HepG2 (cell line): ENCODE results near the gene VWA3A. TPM values are rescaled to one million over a fixed set of nuclear protein-coding genes. Genes with fewer than 3 reads are reported as not detected.

Experiments
- ADNP ChIP-seq: sonication (generic); formaldehyde crosslinking; IDR thresholded peaks from 2 replicates; pipeline ENCODE4 v1.4.0; 2020; ENCODE audit warnings: missing genetic modification reagents
- CENPX ChIP-seq: sonication (generic); formaldehyde crosslinking; IDR thresholded peaks from 2 replicates; pipeline ENCODE4 v1.9.0; 2021; ENCODE audit warnings: mild to moderate bottlenecking, missing genetic modification reagents, moderate library complexity
- ERF ChIP-seq: IDR thresholded peaks from 2 replicates; pipeline ENCODE4 v1.6.1; 2018; ENCODE audit warnings: missing biosample characterization, missing genetic modification reagents
- FOXA1 ChIP-seq, 2 experiments: fragments of 450-650 bp in 1 of 2; sonication (generic) in 1 of 2; formaldehyde crosslinking in 1 of 2; IDR thresholded peaks; 2 replicates each; pipeline versions ENCODE4 v1.4.0 to v1.6.1; 2016 to 2020; ENCODE audit warnings: missing genetic modification reagents in 1 of 2
- FOXP1 ChIP-seq, 2 experiments: fragments of 450-650 bp in 1 of 2; IDR thresholded peaks; 2 replicates each; pipeline ENCODE4 v1.6.1; 2017 to 2018; ENCODE audit warnings: antibody characterized with exemption in 1 of 2
- GABPB1 ChIP-seq: IDR thresholded peaks from 2 replicates; pipeline ENCODE4 v1.6.1; 2016; ENCODE audit warnings: mild to moderate bottlenecking, missing genetic modification reagents, moderate library complexity, missing compliant biosample characterization
- MYNN ChIP-seq: sonication (generic); formaldehyde crosslinking; IDR thresholded peaks from 2 replicates; pipeline ENCODE4 v1.4.0; 2020; ENCODE audit warnings: mild to moderate bottlenecking, low read depth, missing genetic modification reagents
- NR2F1 ChIP-seq, 2 experiments: fragments of 450-650 bp in 1 of 2; formaldehyde crosslinking in 1 of 2; IDR thresholded peaks; 2 replicates each; pipeline versions ENCODE4 v1.5.0 to v1.6.1; 2016 to 2020; ENCODE audit warnings: mild to moderate bottlenecking in 1 of 2, missing compliant biosample characterization in 1 of 2, missing genetic modification reagents in 1 of 2, moderate library complexity in 1 of 2
- SAP130 ChIP-seq: IDR thresholded peaks from 2 replicates; pipeline ENCODE4 v1.6.1; 2016; ENCODE audit warnings: low read depth
- SNAPC2 ChIP-seq: sonication (generic); formaldehyde crosslinking; IDR thresholded peaks from 2 replicates; pipeline ENCODE4 v1.8.1; 2022; ENCODE audit warnings: mild to moderate bottlenecking, missing genetic modification reagents
- TAF15 ChIP-seq: fragments of 200-400 bp; formaldehyde crosslinking; IDR thresholded peaks from one replicate; pipeline ENCODE4 v1.6.1; 2018; ENCODE audit warnings: mild to moderate bottlenecking, low read depth, low read length; ENCODE audit not compliant: poor library complexity, severe bottlenecking
- ZBTB20 ChIP-seq: sonication (generic); formaldehyde crosslinking; IDR thresholded peaks from 2 replicates; pipeline ENCODE4 v1.8.1; 2023; ENCODE audit warnings: missing genetic modification reagents, low read depth, mild to moderate bottlenecking, borderline replicate concordance
- ZNF142 ChIP-seq: sonication (generic); formaldehyde crosslinking; IDR thresholded peaks from 2 replicates; pipeline ENCODE4 v1.4.0; 2020; ENCODE audit warnings: missing genetic modification reagents
- ZNF24 ChIP-seq: fragments of 450-650 bp; IDR thresholded peaks from 2 replicates; pipeline ENCODE4 v1.6.1; 2017; ENCODE audit warnings: antibody characterized with exemption, mild to moderate bottlenecking
- ZNF253 ChIP-seq: sonication (generic); formaldehyde crosslinking; IDR thresholded peaks from 2 replicates; pipeline ENCODE4 v1.8.0; 2022; ENCODE audit warnings: mild to moderate bottlenecking, missing genetic modification reagents, borderline replicate concordance
- ZNF431 ChIP-seq: sonication (generic); formaldehyde crosslinking; IDR thresholded peaks from 2 replicates; pipeline ENCODE4 v1.9.0; 2022; ENCODE audit warnings: missing genetic modification reagents, low read depth, mild to moderate bottlenecking, borderline replicate concordance
- ZNF629 ChIP-seq: sonication (generic); formaldehyde crosslinking; conservative IDR thresholded peaks from 2 replicates; pipeline ENCODE4 v1.5.0; 2020; ENCODE audit warnings: missing genetic modification reagents
- ZNF879 ChIP-seq: sonication (generic); formaldehyde crosslinking; IDR thresholded peaks from 2 replicates; pipeline ENCODE4 v1.8.1; 2023; ENCODE audit warnings: missing genetic modification reagents
- polyA plus RNA-seq, 8 experiments: library from polyadenylated mRNA; depleted of rRNA in 3 of 8; stranded (reverse) in 7 of 8; unstranded in 1 of 8; fragments of >200 nt; fragmentation: Illumina TruSeq in 4 of 8; extraction: Trizol in 4 of 8; gene quantifications; 2 replicates each; pipeline versions ENCODE4 v1.2.1 to v1.2.3, GENCODE V29; 2011 to 2016; ENCODE audit warnings: low read depth in 4 of 8, missing spikeins in 1 of 8, mixed read lengths in 1 of 8; ENCODE audit not compliant: insufficient read depth in 1 of 8
- total RNA-seq, 5 experiments: library from RNA; depleted of rRNA; stranded (reverse); fragments of >200 nt; fragmentation: Illumina TruSeq; extraction: Trizol; gene quantifications; 2 replicates each; pipeline ENCODE4 v1.2.3, GENCODE V29; 2016; ENCODE audit warnings: low read depth in 1 of 5
- TF ChIP-seq, protein P1 (sequence below): sonication (generic); formaldehyde crosslinking; IDR thresholded peaks from 2 replicates; pipeline ENCODE4 v1.4.0; 2020; ENCODE audit warnings: low read depth, mild to moderate bottlenecking, missing genetic modification reagents
- TF ChIP-seq, protein P2 (sequence below): sonication (generic); formaldehyde crosslinking; IDR thresholded peaks from 2 replicates; pipeline ENCODE4 v1.5.1; 2020; ENCODE audit warnings: missing genetic modification reagents, mild to moderate bottlenecking, borderline replicate concordance
- TF ChIP-seq, protein P3 (sequence below): sonication (generic); formaldehyde crosslinking; IDR thresholded peaks from 2 replicates; pipeline ENCODE4 v1.8.0; 2022; ENCODE audit warnings: mild to moderate bottlenecking, missing genetic modification reagents; ENCODE audit not compliant: insufficient replicate concordance

Gene VWA3A
- total and polyA plus RNA-seq, 2 of the 13 experiments (the other 11 are each of a cell fraction or from before 2014, with no cell fraction given), result 0.03 to 0.07 TPM

GRCh38 chr16:22116095-22116700 lies 23.9 kb downstream of the VWA3A start (continued):
- TF ChIP-seq ZNF24, result no peak
- TF ChIP-seq ZNF253 (CRISPR knock-in tag), result no peak
- TF ChIP-seq SAP130 (CRISPR knock-in tag), result no peak
- no peak for TF ChIP-seq CENPX
- TF ChIP-seq, protein P1, sequence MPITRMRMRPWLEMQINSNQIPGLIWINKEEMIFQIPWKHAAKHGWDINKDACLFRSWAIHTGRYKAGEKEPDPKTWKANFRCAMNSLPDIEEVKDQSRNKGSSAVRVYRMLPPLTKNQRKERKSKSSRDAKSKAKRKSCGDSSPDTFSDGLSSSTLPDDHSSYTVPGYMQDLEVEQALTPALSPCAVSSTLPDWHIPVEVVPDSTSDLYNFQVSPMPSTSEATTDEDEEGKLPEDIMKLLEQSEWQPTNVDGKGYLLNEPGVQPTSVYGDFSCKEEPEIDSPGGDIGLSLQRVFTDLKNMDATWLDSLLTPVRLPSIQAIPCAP (CRISPR knock-in tag), result no peak
- TF ChIP-seq MYNN (CRISPR knock-in tag), result no peak
- TF ChIP-seq TAF15, result no peak
- TF ChIP-seq, protein P2, sequence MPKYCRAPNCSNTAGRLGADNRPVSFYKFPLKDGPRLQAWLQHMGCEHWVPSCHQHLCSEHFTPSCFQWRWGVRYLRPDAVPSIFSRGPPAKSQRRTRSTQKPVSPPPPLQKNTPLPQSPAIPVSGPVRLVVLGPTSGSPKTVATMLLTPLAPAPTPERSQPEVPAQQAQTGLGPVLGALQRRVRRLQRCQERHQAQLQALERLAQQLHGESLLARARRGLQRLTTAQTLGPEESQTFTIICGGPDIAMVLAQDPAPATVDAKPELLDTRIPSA, result no peak
- TF ChIP-seq NR2F1 (CRISPR knock-in tag; IDR thresholded peaks at IDR 0.05), result no peak
- 0 out of 2 replicates have a peak, but pooled peaks have one; percentile 31 for TF ChIP-seq FOXA1 (IDR thresholded peaks at IDR 0.05)
- TF ChIP-seq FOXA1 (CRISPR knock-in tag; IDR thresholded peaks at IDR 0.05), result no peak
- TF ChIP-seq FOXP1 (IDR thresholded peaks at IDR 0.05), result no peak
- no peak for TF ChIP-seq FOXP1 (CRISPR knock-in tag; IDR thresholded peaks at IDR 0.05)
- TF ChIP-seq ADNP (CRISPR knock-in tag), result no peak
- no peak for TF ChIP-seq ERF (CRISPR knock-in tag)
- no peak for TF ChIP-seq ZBTB20
- TF ChIP-seq GABPB1, result no peak
- no peak for TF ChIP-seq ZNF142 (CRISPR knock-in tag)
- no peak for TF ChIP-seq ZNF879 (CRISPR knock-in tag)
- no peak for TF ChIP-seq ZNF431 (CRISPR knock-in tag)
- TF ChIP-seq ZNF629 (CRISPR knock-in tag), result no peak
- no peak for TF ChIP-seq SNAPC2
- TF ChIP-seq, protein P3, sequence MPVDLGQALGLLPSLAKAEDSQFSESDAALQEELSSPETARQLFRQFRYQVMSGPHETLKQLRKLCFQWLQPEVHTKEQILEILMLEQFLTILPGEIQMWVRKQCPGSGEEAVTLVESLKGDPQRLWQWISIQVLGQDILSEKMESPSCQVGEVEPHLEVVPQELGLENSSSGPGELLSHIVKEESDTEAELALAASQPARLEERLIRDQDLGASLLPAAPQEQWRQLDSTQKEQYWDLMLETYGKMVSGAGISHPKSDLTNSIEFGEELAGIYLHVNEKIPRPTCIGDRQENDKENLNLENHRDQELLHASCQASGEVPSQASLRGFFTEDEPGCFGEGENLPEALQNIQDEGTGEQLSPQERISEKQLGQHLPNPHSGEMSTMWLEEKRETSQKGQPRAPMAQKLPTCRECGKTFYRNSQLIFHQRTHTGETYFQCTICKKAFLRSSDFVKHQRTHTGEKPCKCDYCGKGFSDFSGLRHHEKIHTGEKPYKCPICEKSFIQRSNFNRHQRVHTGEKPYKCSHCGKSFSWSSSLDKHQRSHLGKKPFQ (CRISPR knock-in tag), result no peak
